Measurements from ENCODE around the gene KSR1. TPM values are rescaled to one million over a fixed set of nuclear protein-coding genes. Genes with fewer than 3 reads are reported as not detected.
A peak's percentile ranks its signal among the peaks of the same experiment; 100 is the strongest.

Gene KSR1
- total and polyA plus RNA-seq, 9 of the 15 experiments (the other 6 are each of a cell fraction or from before 2014, with no cell fraction given), result 1.4 to 51.7 (median 18.4) TPM

DNA sequence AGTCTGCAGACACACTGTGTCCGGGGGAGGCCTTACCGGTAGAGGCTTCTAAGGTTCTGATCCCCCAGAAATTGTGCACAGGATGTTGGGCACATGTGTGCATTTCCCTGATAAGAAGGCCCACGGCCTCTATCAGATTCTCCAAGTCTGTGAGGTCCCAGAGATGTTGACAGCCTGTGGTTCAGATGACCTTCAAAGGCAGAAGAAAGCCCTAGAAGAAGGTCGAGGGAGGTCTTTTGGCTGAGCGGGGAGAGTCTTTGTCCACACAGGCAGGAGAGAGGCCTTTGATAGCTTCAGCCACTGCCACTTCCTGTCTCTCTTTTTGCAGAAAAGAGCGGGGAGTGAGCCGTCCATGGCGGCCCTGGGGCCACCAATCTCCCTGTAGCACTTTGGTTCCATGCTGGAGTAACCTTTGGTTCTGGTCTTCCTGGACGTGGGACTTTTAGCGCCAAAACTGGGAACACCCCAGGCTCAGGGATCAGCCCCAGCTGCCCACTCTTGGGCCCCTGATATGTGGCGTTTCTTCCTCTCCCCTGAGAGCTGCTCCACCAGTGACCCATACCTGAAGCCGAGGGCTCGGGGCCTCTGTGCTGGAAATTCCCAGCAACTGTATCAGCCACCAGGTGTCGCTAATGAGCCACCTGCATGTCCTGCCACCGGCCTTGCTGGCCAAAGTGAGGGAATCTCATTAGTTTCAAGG, 146.6 kb downstream of the KSR1 start (continued):
- TF ChIP-seq ZNF134 (CRISPR knock-in tag; conservative IDR thresholded peaks at IDR 0.05) (no peak), COPS2 (conservative IDR thresholded peaks at IDR 0.05) (no peak), KDM1A (IDR thresholded peaks at IDR 0.05) (peak in 1 of 2 experiments; percentile 80; a peak in 3 of 4 replicates), ELF4 (CRISPR knock-in tag; IDR thresholded peaks at IDR 0.05) (peak; percentile 14), NELFE (IDR thresholded peaks at IDR 0.05; ENCODE audit: insufficient read depth, insufficient read length) (no peak), FOXK2 (conservative IDR thresholded peaks at IDR 0.05 in 1 of 2, IDR thresholded peaks at IDR 0.05 in 1 of 2; ENCODE audit: low read depth in 2 of 2) (peak; percentile 42 to 62), SRSF1 (IDR thresholded peaks at IDR 0.05; ENCODE audit: low read depth, low read length) (no peak), ZNF174 (CRISPR knock-in tag; IDR thresholded peaks at IDR 0.05) (no peak), ARID1B (IDR thresholded peaks at IDR 0.05) (peak; percentile 99), ZNF696 (CRISPR knock-in tag; conservative IDR thresholded peaks at IDR 0.05) (no peak), LCOR (CRISPR knock-in tag; IDR thresholded peaks at IDR 0.05) (no peak)
- TF ChIP-seq, protein P1, sequence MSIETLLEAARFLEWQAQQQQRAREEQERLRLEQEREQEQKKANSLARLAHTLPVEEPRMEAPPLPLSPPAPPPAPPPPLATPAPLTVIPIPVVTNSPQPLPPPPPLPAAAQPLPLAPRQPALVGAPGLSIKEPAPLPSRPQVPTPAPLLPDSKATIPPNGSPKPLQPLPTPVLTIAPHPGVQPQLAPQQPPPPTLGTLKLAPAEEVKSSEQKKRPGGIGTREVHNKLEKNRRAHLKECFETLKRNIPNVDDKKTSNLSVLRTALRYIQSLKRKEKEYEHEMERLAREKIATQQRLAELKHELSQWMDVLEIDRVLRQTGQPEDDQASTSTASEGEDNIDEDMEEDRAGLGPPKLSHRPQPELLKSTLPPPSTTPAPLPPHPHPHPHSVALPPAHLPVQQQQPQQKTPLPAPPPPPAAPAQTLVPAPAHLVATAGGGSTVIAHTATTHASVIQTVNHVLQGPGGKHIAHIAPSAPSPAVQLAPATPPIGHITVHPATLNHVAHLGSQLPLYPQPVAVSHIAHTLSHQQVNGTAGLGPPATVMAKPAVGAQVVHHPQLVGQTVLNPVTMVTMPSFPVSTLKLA (conservative IDR thresholded peaks at IDR 0.05), result peak; percentile 47 to 68; a peak in 3 of 4 replicates
- TF ChIP-seq, protein P2, sequence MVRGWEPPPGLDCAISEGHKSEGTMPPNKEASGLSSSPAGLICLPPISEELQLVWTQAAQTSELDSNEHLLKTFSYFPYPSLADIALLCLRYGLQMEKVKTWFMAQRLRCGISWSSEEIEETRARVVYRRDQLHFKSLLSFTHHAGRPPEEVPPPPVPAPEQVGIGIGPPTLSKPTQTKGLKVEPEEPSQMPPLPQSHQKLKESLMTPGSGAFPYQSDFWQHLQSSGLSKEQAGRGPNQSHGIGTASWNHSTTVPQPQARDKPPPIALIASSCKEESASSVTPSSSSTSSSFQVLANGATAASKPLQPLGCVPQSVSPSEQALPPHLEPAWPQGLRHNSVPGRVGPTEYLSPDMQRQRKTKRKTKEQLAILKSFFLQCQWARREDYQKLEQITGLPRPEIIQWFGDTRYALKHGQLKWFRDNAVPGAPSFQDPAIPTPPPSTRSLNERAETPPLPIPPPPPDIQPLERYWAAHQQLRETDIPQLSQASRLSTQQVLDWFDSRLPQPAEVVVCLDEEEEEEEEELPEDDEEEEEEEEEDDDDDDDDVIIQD (CRISPR knock-in tag; IDR thresholded peaks at IDR 0.05), result 0 out of 2 replicates have a peak, but pooled peaks have one; percentile 46
- TF ChIP-seq, protein P3, sequence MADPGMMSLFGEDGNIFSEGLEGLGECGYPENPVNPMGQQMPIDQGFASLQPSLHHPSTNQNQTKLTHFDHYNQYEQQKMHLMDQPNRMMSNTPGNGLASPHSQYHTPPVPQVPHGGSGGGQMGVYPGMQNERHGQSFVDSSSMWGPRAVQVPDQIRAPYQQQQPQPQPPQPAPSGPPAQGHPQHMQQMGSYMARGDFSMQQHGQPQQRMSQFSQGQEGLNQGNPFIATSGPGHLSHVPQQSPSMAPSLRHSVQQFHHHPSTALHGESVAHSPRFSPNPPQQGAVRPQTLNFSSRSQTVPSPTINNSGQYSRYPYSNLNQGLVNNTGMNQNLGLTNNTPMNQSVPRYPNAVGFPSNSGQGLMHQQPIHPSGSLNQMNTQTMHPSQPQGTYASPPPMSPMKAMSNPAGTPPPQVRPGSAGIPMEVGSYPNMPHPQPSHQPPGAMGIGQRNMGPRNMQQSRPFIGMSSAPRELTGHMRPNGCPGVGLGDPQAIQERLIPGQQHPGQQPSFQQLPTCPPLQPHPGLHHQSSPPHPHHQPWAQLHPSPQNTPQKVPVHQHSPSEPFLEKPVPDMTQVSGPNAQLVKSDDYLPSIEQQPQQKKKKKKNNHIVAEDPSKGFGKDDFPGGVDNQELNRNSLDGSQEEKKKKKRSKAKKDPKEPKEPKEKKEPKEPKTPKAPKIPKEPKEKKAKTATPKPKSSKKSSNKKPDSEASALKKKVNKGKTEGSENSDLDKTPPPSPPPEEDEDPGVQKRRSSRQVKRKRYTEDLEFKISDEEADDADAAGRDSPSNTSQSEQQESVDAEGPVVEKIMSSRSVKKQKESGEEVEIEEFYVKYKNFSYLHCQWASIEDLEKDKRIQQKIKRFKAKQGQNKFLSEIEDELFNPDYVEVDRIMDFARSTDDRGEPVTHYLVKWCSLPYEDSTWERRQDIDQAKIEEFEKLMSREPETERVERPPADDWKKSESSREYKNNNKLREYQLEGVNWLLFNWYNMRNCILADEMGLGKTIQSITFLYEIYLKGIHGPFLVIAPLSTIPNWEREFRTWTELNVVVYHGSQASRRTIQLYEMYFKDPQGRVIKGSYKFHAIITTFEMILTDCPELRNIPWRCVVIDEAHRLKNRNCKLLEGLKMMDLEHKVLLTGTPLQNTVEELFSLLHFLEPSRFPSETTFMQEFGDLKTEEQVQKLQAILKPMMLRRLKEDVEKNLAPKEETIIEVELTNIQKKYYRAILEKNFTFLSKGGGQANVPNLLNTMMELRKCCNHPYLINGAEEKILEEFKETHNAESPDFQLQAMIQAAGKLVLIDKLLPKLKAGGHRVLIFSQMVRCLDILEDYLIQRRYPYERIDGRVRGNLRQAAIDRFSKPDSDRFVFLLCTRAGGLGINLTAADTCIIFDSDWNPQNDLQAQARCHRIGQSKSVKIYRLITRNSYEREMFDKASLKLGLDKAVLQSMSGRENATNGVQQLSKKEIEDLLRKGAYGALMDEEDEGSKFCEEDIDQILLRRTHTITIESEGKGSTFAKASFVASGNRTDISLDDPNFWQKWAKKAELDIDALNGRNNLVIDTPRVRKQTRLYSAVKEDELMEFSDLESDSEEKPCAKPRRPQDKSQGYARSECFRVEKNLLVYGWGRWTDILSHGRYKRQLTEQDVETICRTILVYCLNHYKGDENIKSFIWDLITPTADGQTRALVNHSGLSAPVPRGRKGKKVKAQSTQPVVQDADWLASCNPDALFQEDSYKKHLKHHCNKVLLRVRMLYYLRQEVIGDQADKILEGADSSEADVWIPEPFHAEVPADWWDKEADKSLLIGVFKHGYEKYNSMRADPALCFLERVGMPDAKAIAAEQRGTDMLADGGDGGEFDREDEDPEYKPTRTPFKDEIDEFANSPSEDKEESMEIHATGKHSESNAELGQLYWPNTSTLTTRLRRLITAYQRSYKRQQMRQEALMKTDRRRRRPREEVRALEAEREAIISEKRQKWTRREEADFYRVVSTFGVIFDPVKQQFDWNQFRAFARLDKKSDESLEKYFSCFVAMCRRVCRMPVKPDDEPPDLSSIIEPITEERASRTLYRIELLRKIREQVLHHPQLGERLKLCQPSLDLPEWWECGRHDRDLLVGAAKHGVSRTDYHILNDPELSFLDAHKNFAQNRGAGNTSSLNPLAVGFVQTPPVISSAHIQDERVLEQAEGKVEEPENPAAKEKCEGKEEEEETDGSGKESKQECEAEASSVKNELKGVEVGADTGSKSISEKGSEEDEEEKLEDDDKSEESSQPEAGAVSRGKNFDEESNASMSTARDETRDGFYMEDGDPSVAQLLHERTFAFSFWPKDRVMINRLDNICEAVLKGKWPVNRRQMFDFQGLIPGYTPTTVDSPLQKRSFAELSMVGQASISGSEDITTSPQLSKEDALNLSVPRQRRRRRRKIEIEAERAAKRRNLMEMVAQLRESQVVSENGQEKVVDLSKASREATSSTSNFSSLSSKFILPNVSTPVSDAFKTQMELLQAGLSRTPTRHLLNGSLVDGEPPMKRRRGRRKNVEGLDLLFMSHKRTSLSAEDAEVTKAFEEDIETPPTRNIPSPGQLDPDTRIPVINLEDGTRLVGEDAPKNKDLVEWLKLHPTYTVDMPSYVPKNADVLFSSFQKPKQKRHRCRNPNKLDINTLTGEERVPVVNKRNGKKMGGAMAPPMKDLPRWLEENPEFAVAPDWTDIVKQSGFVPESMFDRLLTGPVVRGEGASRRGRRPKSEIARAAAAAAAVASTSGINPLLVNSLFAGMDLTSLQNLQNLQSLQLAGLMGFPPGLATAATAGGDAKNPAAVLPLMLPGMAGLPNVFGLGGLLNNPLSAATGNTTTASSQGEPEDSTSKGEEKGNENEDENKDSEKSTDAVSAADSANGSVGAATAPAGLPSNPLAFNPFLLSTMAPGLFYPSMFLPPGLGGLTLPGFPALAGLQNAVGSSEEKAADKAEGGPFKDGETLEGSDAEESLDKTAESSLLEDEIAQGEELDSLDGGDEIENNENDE (IDR thresholded peaks at IDR 0.05; ENCODE audit: low read depth, low read length), result no peak
